ENCODE data around the gene NMRK2.

NMRK2 gene

DNA sequence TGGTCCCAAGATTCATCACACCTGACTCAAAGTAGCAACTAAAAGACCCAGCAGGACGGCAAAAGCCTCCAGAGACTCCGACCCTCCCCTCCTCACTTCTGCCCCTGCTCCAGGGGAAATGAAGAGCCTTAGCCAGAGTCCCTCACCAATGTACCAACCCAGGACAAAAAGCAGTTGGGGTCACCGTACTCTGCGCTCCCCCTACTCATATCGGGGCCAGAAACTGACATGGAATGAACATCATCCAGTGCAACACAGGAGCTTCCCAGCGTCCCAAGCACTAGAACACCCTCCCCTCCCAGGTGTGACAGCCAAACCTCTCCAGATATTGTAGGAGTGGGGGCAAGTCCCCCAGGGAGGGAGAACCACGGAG is 50.7 kb downstream of the NMRK2 start:
- Histone ChIP-seq H3K79me2 (ENCODE audit: insufficient read depth, low read length) (peaks cover 69% of the 10 kb centered on the region), H3K9ac (ENCODE audit: low read depth, low read length, poor library complexity, severe bottlenecking) (peak overlapping the region; percentile 98), H3K4me1 (ENCODE audit: insufficient read depth, low read length, poor library complexity, severe bottlenecking) (peaks cover 46% of the 10 kb centered on the region), H3K4me2 (ENCODE audit: low read depth, low read length, poor library complexity, severe bottlenecking) (peak overlapping the region; percentile 96), H3F3A (ENCODE audit: low read depth) (no peaks in the 10 kb centered on the region; the same call in 1 of the 2 replicates), H3K9me2 (replicated peaks; ENCODE audit: low read depth, low read length) (no peaks in the 10 kb centered on the region), H3K27me3 (ENCODE audit: insufficient read depth, low read length, poor library complexity, severe bottlenecking) (peaks cover 9% of the 10 kb centered on the region), H3K9me3 (ENCODE audit: insufficient read depth, low read depth, low read length) (no peaks in the 10 kb centered on the region), H4K20me1 (ENCODE audit: insufficient read depth, low read length, poor library complexity, severe bottlenecking) (peaks cover 66% of the 10 kb centered on the region), H3K4me3 (ENCODE audit: low read length, poor library complexity, severe bottlenecking) (peak overlapping the region; percentile 98), H2AFZ (ENCODE audit: low read length) (no peak overlapping the region), H3K36me3 (ENCODE audit: insufficient read depth, low read length) (peaks cover 59% of the 10 kb centered on the region)
- TF ChIP-seq, protein P1, sequence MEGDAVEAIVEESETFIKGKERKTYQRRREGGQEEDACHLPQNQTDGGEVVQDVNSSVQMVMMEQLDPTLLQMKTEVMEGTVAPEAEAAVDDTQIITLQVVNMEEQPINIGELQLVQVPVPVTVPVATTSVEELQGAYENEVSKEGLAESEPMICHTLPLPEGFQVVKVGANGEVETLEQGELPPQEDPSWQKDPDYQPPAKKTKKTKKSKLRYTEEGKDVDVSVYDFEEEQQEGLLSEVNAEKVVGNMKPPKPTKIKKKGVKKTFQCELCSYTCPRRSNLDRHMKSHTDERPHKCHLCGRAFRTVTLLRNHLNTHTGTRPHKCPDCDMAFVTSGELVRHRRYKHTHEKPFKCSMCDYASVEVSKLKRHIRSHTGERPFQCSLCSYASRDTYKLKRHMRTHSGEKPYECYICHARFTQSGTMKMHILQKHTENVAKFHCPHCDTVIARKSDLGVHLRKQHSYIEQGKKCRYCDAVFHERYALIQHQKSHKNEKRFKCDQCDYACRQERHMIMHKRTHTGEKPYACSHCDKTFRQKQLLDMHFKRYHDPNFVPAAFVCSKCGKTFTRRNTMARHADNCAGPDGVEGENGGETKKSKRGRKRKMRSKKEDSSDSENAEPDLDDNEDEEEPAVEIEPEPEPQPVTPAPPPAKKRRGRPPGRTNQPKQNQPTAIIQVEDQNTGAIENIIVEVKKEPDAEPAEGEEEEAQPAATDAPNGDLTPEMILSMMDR (conservative IDR thresholded peaks at IDR 0.05; ENCODE audit: low read length) = no peak
- no peak for TF ChIP-seq EZH2phosphoT487 (IDR thresholded peaks at IDR 0.05; ENCODE audit: borderline replicate concordance)

DNA sequence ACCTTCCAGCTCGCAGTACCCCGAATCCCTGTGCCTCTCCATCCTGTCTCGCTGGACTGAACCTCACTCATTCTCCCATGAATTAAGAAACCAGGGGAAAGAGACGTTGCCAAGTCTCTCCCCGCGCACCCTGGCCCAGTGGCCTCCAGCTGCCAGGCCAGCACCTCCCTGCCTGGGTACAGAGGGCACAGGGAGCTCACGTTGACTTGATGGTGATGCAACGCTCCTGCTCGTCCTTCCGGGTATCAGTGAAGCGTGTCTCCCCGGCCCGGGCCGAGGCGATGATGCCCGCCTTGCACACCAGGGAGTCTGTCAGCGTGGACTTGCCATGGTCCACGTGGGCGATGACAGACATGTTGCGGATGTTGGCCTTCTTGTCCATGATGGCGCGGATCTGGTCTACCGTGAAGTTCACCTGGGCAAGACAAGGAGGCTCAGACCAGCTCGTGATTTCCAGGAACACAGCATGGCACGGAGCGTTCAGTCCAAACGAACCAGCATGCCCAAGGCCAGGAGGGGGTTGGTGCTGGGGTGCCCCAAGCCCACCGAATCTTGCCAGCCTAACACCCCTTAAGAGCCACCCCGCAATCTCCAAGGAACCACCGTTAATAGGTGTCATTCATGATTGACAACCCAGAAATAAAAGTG is 51.2 kb downstream of the NMRK2 start:
- TF ChIP-seq, protein P1 (conservative IDR thresholded peaks at IDR 0.05; ENCODE audit: low read length) = no peak
- TF ChIP-seq EZH2phosphoT487 (IDR thresholded peaks at IDR 0.05; ENCODE audit: borderline replicate concordance) = no peak
- H3K4me1 ChIP-seq (ENCODE audit: insufficient read depth, low read length, poor library complexity, severe bottlenecking) = peaks cover 46% of the 10 kb centered on the region
- no peaks in the 10 kb centered on the region for H3K9me2 ChIP-seq (replicated peaks; ENCODE audit: low read depth, low read length)
- no peak overlapping the region for H2AFZ ChIP-seq (ENCODE audit: low read length)
- peaks cover 9% of the 10 kb centered on the region for H3K27me3 ChIP-seq (ENCODE audit: insufficient read depth, low read length, poor library complexity, severe bottlenecking)
- peaks cover 67% of the 10 kb centered on the region for H3K79me2 ChIP-seq (ENCODE audit: insufficient read depth, low read length)
- peak overlapping the region; percentile 96 for H3K4me2 ChIP-seq (ENCODE audit: low read depth, low read length, poor library complexity, severe bottlenecking)
- peak overlapping the region; percentile 98 for H3K9ac ChIP-seq (ENCODE audit: low read depth, low read length, poor library complexity, severe bottlenecking)
- peaks cover 56% of the 10 kb centered on the region for H3K36me3 ChIP-seq (ENCODE audit: insufficient read depth, low read length)
- no peaks in the 10 kb centered on the region; the same call in 1 of the 2 replicates for H3F3A ChIP-seq (ENCODE audit: low read depth)
- peaks cover 62% of the 10 kb centered on the region for H4K20me1 ChIP-seq (ENCODE audit: insufficient read depth, low read length, poor library complexity, severe bottlenecking)
- no peaks in the 10 kb centered on the region for H3K9me3 ChIP-seq (ENCODE audit: insufficient read depth, low read depth, low read length)
- peak overlapping the region; percentile 98 for H3K4me3 ChIP-seq (ENCODE audit: low read length, poor library complexity, severe bottlenecking)

DNA sequence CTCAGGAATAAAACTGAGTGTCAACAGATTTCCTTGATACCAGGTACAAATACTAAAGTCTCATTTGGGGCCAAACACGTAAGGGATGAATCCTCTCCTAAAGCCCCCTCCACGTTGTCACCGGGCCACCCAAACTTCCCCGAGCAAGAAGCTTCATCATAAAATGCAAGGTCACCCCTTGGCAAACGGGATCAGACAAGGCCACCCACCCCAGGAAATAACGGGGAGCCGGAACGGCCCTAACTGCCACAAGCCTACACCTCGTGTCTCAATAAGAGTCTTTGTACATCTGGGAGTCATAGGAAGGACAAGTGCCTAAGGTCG is 51.7 kb downstream of the NMRK2 start:
- H2AFZ ChIP-seq (ENCODE audit: low read length) = no peak overlapping the region
- H3K36me3 ChIP-seq (ENCODE audit: insufficient read depth, low read length) = peaks cover 51% of the 10 kb centered on the region
- peaks cover 57% of the 10 kb centered on the region for H4K20me1 ChIP-seq (ENCODE audit: insufficient read depth, low read length, poor library complexity, severe bottlenecking)
- H3K9ac ChIP-seq (ENCODE audit: low read depth, low read length, poor library complexity, severe bottlenecking) = peak overlapping the region; percentile 98
- H3K9me3 ChIP-seq (ENCODE audit: insufficient read depth, low read depth, low read length) = no peaks in the 10 kb centered on the region
- H3F3A ChIP-seq (ENCODE audit: low read depth) = no peaks in the 10 kb centered on the region; the same call in 1 of the 2 replicates
- H3K27me3 ChIP-seq (ENCODE audit: insufficient read depth, low read length, poor library complexity, severe bottlenecking) = peaks cover 9% of the 10 kb centered on the region
- TF ChIP-seq, protein P1 (conservative IDR thresholded peaks at IDR 0.05; ENCODE audit: low read length) = no peak
- TF ChIP-seq EZH2phosphoT487 (IDR thresholded peaks at IDR 0.05; ENCODE audit: borderline replicate concordance) = no peak
- H3K4me1 ChIP-seq (ENCODE audit: insufficient read depth, low read length, poor library complexity, severe bottlenecking) = peaks cover 46% of the 10 kb centered on the region
- peaks cover 62% of the 10 kb centered on the region for H3K79me2 ChIP-seq (ENCODE audit: insufficient read depth, low read length)
- H3K4me2 ChIP-seq (ENCODE audit: low read depth, low read length, poor library complexity, severe bottlenecking) = peak overlapping the region; percentile 96
- peak overlapping the region; percentile 98 for H3K4me3 ChIP-seq (ENCODE audit: low read length, poor library complexity, severe bottlenecking)
- H3K9me2 ChIP-seq (replicated peaks; ENCODE audit: low read depth, low read length) = no peaks in the 10 kb centered on the region

Measured in Loucy (cell line).